ENCODE measurements around the gene ATP13A3.

DNA sequence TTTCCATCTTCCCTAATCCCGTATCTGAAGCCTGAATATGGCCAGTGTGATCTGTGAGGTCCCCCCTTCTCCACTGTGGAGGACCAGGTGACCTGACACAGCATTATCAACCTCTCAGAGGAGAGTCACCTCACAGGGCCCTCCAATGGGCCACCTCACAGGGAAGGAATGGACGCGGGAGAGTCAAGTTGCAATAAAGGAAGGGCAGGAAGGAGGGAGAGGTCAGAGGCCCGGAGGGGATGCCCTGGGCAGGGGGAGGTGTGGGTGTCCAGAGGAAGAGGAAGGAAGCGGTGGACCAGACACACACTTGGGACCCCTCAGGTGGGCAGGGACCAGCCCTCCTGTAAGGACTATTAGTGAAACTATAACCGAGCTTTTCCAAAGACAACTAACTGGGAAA, 102.6 kb downstream of the ATP13A3 start:
- no peak for TF ChIP-seq EZH2 (IDR thresholded peaks at IDR 0.05; ENCODE audit: borderline replicate concordance, insufficient read depth, low read depth, low read length, poor library complexity, severe bottlenecking)
- TF ChIP-seq, protein P1, sequence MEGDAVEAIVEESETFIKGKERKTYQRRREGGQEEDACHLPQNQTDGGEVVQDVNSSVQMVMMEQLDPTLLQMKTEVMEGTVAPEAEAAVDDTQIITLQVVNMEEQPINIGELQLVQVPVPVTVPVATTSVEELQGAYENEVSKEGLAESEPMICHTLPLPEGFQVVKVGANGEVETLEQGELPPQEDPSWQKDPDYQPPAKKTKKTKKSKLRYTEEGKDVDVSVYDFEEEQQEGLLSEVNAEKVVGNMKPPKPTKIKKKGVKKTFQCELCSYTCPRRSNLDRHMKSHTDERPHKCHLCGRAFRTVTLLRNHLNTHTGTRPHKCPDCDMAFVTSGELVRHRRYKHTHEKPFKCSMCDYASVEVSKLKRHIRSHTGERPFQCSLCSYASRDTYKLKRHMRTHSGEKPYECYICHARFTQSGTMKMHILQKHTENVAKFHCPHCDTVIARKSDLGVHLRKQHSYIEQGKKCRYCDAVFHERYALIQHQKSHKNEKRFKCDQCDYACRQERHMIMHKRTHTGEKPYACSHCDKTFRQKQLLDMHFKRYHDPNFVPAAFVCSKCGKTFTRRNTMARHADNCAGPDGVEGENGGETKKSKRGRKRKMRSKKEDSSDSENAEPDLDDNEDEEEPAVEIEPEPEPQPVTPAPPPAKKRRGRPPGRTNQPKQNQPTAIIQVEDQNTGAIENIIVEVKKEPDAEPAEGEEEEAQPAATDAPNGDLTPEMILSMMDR (IDR thresholded peaks at IDR 0.05), result no peak

All from B cell (primary cell).